Erythroblast (primary cell): ENCODE results near the gene CMIP.
A peak's percentile ranks its signal among the peaks of the same experiment; 100 is the strongest.
"Not testable (repeated sequence)": the region's sequence is repeated elsewhere in the genome, so short reads cannot be mapped to it uniquely, and the experiment has no call there.

Experiments
- DNase-seq, 2 experiments: peaks; one replicate each; lab custom pipeline; 2025; lab: John Stamatoyannopoulos, UW
- GATA1 ChIP-seq: IDR thresholded peaks from 2 replicates; pipeline ENCODE4 v1.6.1; 2011; ENCODE audit warnings: low read depth, mild to moderate bottlenecking, control low read depth, low read length, moderate library complexity
- POLR2A ChIP-seq: IDR thresholded peaks from 2 replicates; pipeline ENCODE4 v1.6.1; 2011; ENCODE audit warnings: mild to moderate bottlenecking, low read length

CMIP gene

DNA sequence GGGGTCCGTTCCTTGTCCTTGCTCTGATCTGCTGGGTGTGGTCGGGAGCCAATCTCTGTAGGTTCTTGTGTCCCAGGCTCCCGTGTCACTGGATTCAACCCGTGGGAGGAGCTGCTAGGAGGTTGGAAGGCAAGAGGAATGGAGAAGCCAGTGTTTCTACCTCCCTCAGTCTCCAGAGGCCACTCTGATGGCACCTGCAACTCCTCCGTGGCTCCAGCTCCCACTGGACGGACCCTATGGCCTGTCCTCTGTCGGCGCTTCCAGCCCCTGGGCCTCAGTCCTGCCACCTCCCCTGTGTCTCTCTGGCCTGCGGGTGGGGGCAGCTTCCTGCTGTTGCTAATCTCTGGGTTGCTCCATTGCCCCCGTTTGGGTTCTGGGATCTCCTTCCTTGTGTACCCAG, 71.1 kb downstream of the CMIP start:
- TF ChIP-seq GATA1 (no peak), POLR2A (no peak)
- DNase-seq, result no peak

DNA sequence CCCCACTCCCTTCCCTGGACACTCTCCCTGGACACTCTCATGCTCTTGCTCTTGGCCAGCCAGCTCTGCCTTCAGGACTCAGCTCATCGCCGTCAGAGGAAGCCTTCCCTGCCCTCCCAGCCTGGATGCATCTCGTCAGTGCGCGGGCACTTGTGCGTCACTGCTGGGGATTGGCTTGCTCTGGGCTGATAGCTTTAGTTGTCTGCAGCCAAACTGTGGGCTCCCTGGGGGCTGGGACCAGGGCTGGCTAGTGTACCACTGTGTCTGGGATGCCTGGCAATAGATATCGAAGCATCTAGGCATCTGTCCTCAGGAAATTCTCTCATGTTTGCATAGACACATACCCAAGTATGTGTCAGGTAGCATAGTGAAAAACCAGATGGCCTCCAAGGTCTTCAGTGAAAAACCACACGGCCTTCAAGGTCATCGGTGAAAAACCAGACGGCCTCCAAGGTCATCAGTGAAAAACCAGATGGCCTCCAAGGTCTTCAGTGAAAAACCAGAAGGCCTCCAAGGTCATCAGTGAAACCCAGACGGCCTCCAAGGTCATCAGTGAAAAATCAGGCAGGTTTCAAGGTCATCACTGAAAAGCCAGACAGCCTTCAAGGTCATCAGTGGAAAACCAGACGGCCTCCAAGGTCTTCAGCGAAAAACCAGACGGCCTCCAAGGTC, 72.0 kb downstream of the CMIP start:
- TF ChIP-seq POLR2A, result no peak
- TF ChIP-seq GATA1, result no peak
- DNase-seq, result no peak

DNA sequence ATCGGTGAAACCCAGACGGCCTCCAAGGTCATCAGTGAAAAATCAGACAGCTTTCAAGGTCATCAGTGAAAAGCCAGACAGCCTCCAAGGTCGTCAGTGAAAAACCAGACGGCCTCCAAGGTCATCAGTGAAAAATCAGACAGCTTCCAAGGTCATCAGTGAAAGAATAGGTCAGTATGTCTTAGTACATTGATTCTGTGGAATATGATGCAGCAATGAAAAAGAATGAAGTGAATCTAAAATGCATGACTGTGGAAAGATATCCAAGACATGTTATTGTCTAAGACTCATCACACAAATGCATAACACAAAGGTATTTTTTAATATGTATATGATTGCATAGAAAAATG, 72.5 kb downstream of the CMIP start:
- no peak for DNase-seq
- TF ChIP-seq POLR2A, result no peak
- no peak for TF ChIP-seq GATA1

GRCh38 chr16:81517629-81518438, 73.2 kb downstream of the CMIP start:
- TF ChIP-seq POLR2A (no peak), GATA1 (no peak)
- DNase-seq, result no peak

- TF ChIP-seq POLR2A (no peak), GATA1 (no peak)
Measured at GRCh38 chr16:81518439-81518757, 73.8 kb downstream of the CMIP start.

GRCh38 chr16:81519301-81520150, 74.9 kb downstream of the CMIP start:
- DNase-seq, result no peak
- TF ChIP-seq POLR2A, result no peak
- no peak for TF ChIP-seq GATA1

More at GRCh38 chr16:81518439-81518757, 73.8 kb downstream of the CMIP start:
- DNase-seq, result no peak

GRCh38 chr16:81520151-81520470, 75.5 kb downstream of the CMIP start:
- no peak for DNase-seq
- no peak for TF ChIP-seq GATA1
- TF ChIP-seq POLR2A, result no peak

GRCh38 chr16:81520560-81521135, 76.0 kb downstream of the CMIP start:
- TF ChIP-seq GATA1 (no peak), POLR2A (no peak)
- no peak for DNase-seq

DNA sequence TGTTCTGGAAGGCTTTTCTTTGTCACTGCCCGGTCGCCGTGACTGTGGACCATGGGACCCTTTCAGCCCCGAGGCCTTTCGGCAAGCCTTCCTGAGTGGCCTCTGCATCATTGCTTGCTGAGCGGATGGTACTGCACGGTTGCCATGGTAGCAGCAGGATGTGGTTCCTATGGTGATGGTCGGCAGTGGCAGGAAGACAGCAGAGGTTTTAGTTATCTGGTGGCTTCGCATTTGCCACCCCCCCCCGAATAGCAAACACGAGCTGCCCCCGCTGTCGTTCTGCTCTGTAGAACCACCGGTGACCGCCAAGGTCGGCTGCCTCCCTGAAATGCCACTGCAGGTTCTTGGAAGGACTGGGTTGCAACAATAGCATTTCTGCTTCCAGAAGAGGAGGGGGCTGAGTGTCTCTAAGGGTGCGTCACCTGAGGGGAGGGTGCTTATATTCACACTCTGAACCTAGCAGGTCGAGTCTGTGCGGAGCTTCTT, 76.6 kb downstream of the CMIP start:
- DNase-seq, result no peak
- TF ChIP-seq POLR2A (no peak), GATA1 (no peak)

GRCh38 chr16:81522108-81522701, 77.6 kb downstream of the CMIP start:
- no peak for TF ChIP-seq POLR2A
- TF ChIP-seq GATA1, result no peak
- peak in 1 of 2 experiments; percentile 28 for DNase-seq

DNA sequence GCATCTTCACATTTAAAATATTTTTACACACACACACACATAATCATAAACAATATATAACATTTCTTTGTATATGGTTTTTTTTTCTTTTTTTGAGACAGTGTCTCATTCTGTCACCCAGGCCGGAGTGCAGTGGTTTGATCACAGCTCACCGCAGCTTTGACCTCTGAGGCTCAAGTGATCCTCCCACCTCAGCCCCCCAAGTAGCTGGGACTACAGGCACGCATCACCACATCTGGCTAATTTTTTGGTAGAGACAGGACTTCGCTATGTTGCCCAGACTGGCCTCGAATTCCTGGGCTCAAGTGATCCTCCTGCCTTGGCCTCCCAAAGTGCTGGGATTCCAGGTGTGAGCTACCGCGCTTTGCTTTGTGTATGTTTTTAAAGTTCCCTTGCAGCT, 78.2 kb downstream of the CMIP start:
- DNase-seq, result not testable (repeated sequence)

- no peak for TF ChIP-seq GATA1
- TF ChIP-seq POLR2A, result no peak
- DNase-seq, result peak in 1 of 2 experiments; percentile 23
Measured at GRCh38 chr16:81523387-81524115, 78.9 kb downstream of the CMIP start.

DNA sequence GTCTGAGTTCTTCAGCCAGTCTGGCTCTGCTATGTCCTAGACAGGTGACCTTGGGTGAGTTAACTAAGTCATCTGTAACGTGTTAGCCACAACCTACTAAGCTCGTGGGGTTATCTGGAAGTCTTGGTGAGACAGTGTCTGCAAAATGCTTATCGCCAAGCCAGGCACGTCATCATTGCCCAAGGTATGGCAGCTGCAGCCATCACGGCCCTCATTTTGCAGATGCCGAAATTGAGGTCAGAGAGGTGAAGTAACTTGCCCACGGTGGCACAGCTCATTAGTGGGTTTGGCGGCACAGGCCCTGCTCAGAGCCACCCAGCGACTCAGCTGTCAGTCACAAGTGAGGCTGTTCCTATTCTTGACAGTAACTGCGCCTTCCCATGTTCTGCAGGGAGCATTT, 79.8 kb downstream of the CMIP start:
- DNase-seq, result no peak
- no peak for TF ChIP-seq GATA1
- no peak for TF ChIP-seq POLR2A

- DNase-seq, result not testable (repeated sequence)
Measured at GRCh38 chr16:81524885-81525284, 80.3 kb downstream of the CMIP start.
